Sigmoid colon (tissue), 7 donors: ENCODE results near the gene KCND3. TPM values are rescaled to one million over a fixed set of nuclear protein-coding genes. Genes with fewer than 3 reads are reported as not detected.

Experiments
- DNase-seq: peaks from one replicate; pipeline ENCODE4 v3.0.0-alpha.2; 2019
- H3K27ac ChIP-seq, 4 donors: fragments of 200-600 bp; sonication (generic); one replicate each; pipeline ENCODE4 v1.5.1; 2016 to 2019; ENCODE audit warnings: mild to moderate bottlenecking in 1 of 4
- H3K27me3 ChIP-seq, 3 donors: fragments of 200-600 bp; sonication (generic); one replicate each; pipeline ENCODE4 v1.5.1; 2019; ENCODE audit warnings: mild to moderate bottlenecking in 1 of 3
- H3K36me3 ChIP-seq, 4 donors: fragments of 200-600 bp; sonication (generic); one replicate each; pipeline ENCODE4 v1.5.1; 2016 to 2019
- H3K4me1 ChIP-seq, 4 donors: fragments of 200-600 bp; sonication (generic); one replicate each; pipeline ENCODE4 v1.5.1; 2017 to 2019
- H3K4me3 ChIP-seq, 4 donors: fragments of 200-600 bp; sonication (generic); one replicate each; pipeline ENCODE4 v1.5.1; 2017 to 2019; ENCODE audit warnings: mild to moderate bottlenecking in 2 of 4, moderate library complexity in 1 of 4
- H3K9me3 ChIP-seq, 4 donors: fragments of 200-600 bp in 3 of 4; sonication (generic) in 3 of 4; one replicate each; pipeline versions ENCODE4 v1.5.1 to v1.6.1; 2013 to 2019
- EP300 ChIP-seq, 4 donors: sonication (generic); formaldehyde crosslinking; IDR thresholded peaks; one replicate each; pipeline ENCODE4 v1.6.1; 2017; ENCODE audit warnings: antibody characterized with exemption in 4 of 4
- POLR2A ChIP-seq, 2 donors: fragments of 450-650 bp; IDR thresholded peaks; one replicate each; pipeline ENCODE4 v1.6.1; 2016; ENCODE audit warnings: antibody characterized with exemption in 2 of 2, mild to moderate bottlenecking in 2 of 2, moderate library complexity in 2 of 2
- POLR2AphosphoS5 ChIP-seq, 4 donors: sonication (generic); formaldehyde crosslinking; IDR thresholded peaks; one replicate each; pipeline ENCODE4 v1.6.1; 2017; ENCODE audit warnings: antibody characterized with exemption in 4 of 4
- WGBS, 2 donors: extraction: QIAGEN DNeasy Blood & Tissue Kit; methylation state at CpG; one replicate each; pipeline ENCODE4 v1.1.7; 2013; 5-methylcytosine and 5-hydroxymethylcytosine counted together
- intact Hi-C: fragments of 100-400 bp; cut with DNase I; formaldehyde crosslinking; loops from one replicate; pipeline ENCODE4 v1.15.1; 2023
- polyA plus RNA-seq, 3 donors: library from polyadenylated mRNA; stranded (reverse); fragments of 200-250 nt; gene quantifications; one replicate each; pipeline ENCODE4 v1.2.3, GENCODE V29; 2013
- total RNA-seq, 4 donors: library from RNA; depleted of rRNA; stranded (reverse); fragments of >200 nt; gene quantifications; one replicate each; pipeline ENCODE4 v1.1.0, GENCODE V29; 2016
- TF ChIP-seq, protein P1 (sequence below), 4 experiments: fragments of 450-650 bp in 3 of 4; fragments of 200-600 bp in 1 of 4; IDR thresholded peaks; one replicate each; pipeline ENCODE4 v1.5.1; 2016 to 2019; ENCODE audit warnings: antibody characterized with exemption in 4 of 4, mild to moderate bottlenecking in 3 of 4, moderate library complexity in 2 of 4
- donor health status: healthy with polysubstance abuse.
- donor health status: Bipolar disorder and iron deficiency.
- donor health status: healthy.

Gene KCND3
- total and polyA plus RNA-seq, 7 donors, result 0.23 to 18.3 (median 5.9) TPM

DNA sequence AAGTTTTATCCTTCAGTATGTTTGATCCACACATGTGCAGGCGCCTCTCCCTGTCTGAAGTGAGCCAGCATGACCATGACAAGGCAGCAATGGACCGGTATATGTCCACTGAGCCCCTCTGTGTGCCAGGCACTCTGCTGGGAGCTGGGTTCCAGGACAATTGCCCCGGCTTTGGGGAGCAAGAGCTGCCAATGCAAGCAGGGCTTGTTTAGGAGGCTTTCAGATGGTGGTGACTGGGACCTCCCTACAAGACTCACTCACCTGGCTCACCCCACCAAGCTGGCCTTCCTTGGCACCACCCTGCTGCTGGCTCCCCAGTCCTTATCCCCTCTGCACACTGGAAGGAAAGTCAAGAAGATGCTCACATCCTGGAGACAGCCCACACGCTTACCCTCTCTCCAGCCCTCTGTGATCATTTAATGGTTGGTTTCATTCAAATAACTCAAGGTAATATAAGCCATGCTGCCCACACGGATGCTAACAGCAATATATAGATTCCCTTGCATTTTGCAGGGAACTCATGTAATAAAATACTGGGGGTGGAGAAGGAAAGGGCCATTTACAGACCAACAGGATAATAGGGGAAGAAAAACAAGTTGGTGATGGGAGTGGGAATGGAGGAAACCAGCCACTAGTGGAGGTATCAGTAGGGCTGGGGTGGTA, 23.6 kb downstream of the KCND3 start:
- H3K36me3 ChIP-seq, result no peaks in the 10 kb centered on the region
- TF ChIP-seq, protein P1, sequence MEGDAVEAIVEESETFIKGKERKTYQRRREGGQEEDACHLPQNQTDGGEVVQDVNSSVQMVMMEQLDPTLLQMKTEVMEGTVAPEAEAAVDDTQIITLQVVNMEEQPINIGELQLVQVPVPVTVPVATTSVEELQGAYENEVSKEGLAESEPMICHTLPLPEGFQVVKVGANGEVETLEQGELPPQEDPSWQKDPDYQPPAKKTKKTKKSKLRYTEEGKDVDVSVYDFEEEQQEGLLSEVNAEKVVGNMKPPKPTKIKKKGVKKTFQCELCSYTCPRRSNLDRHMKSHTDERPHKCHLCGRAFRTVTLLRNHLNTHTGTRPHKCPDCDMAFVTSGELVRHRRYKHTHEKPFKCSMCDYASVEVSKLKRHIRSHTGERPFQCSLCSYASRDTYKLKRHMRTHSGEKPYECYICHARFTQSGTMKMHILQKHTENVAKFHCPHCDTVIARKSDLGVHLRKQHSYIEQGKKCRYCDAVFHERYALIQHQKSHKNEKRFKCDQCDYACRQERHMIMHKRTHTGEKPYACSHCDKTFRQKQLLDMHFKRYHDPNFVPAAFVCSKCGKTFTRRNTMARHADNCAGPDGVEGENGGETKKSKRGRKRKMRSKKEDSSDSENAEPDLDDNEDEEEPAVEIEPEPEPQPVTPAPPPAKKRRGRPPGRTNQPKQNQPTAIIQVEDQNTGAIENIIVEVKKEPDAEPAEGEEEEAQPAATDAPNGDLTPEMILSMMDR (IDR thresholded peaks at IDR 0.05), result no peak
- TF ChIP-seq POLR2AphosphoS5 (IDR thresholded peaks at IDR 0.05), result no peak
- TF ChIP-seq EP300 (IDR thresholded peaks at IDR 0.05), result no peak
- TF ChIP-seq POLR2A (IDR thresholded peaks at IDR 0.05), result no peak
- H3K27ac ChIP-seq, result no peak overlapping the region
- H3K27me3 ChIP-seq, result no peaks in the 10 kb centered on the region
- peaks cover 0 to 51% (median 27%) of the 10 kb centered on the region in 4 donors for H3K4me1 ChIP-seq
- no peak for DNase-seq
- intact Hi-C loops, result no loop called here
- H3K9me3 ChIP-seq, result no peaks in the 10 kb centered on the region
- H3K4me3 ChIP-seq, result no peak overlapping the region
- WGBS, 2 donors, result 74 to 85% methylated on average over 5 of the region's 5 CpGs

DNA sequence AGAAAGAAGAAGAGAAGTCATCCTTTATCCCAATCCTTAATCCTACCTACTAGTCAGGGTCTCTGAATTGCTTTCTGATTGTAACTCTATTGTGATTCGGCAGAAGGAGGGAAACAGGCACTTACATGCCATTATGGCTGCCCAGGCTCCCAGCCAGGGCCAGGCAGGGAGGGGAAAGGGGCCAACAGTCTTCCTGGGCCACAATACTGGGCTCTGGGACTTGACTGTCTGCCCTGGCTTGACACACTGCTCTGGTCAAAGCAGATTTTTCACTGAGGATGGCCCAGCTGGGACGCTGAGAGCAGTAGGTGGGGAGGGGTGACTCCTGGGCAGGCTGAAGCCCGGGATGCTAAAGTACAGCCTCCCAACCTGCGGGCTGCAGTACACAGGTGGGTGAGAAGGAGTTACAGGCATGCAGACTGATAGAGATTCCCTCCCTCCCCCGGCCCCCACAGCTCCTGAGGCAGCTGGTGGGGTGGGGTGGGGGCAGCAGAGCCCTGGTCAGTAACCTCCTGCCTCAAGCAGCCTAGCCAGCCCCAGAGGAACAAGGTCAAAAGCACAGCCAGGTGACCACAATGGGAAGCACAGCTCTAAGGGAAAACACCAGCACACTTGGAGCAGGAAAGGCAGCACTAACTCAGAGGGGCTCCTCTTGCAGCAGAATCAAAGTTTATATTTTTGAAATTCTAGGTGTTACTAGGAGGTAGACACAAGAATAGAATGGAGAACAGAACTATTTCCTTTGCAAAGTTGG, 25.3 kb downstream of the KCND3 start:
- TF ChIP-seq POLR2AphosphoS5 (IDR thresholded peaks at IDR 0.05) (no peak), POLR2A (IDR thresholded peaks at IDR 0.05) (no peak), EP300 (IDR thresholded peaks at IDR 0.05) (no peak)
- TF ChIP-seq, protein P1 (IDR thresholded peaks at IDR 0.05), result no peak
- Histone ChIP-seq H3K4me3 (no peak overlapping the region), H3K27me3 (no peaks in the 10 kb centered on the region), H3K27ac (peak overlapping the region in 2 of 4 donors; percentile 8 to 38), H3K4me1 (peaks cover 0 to 55% (median 32%) of the 10 kb centered on the region in 4 donors), H3K9me3 (no peaks in the 10 kb centered on the region), H3K36me3 (no peaks in the 10 kb centered on the region)
- WGBS, 2 donors, result 38 to 46% methylated on average over 5 of the region's 5 CpGs
- intact Hi-C loops, result no loop called here
- DNase-seq, result no peak

DNA sequence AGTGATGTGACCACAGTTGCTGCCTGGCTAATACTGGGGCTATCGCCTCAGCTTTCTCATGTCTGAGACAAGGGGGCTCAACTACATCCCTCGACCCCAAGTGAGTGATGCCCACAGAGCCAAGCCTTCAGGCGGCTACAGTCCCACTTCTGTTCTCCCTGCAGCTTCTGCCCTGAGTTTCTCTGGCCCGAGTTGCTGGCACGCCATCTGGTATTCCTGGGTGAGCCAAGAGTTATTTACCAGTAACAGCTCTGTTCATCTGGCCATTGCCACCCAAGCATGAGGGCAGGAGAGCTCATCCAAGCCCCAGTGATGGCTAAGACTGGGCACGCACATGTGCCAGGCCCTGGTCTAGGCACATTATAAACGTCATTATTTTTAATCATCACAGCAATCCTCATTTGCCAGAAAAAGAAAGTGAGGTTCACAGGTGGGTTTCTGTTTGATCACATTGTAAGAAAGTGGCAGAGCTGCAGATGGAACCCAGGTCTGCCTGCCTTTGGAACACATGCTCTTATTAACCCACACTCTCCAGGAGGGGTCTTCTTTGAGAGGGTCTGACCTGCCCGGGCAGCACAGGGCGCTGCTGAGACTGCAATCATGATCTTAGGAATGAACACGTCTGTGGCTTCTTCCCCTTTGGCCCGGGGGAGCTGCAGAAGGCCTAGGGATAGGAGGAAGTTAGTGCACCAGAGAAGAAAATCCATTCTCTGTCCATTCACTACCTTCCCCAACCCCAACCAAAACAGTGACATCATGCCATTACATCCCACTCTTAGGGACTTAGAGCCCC, 27.5 kb downstream of the KCND3 start:
- WGBS, 2 donors, result 75 to 76% methylated on average over 11 of the region's 11 CpGs
- Histone ChIP-seq H3K27ac (peak overlapping the region in 2 of 4 donors; percentile 23 to 43), H3K4me3 (no peak overlapping the region), H3K27me3 (no peaks in the 10 kb centered on the region), H3K36me3 (no peaks in the 10 kb centered on the region), H3K9me3 (no peaks in the 10 kb centered on the region), H3K4me1 (peaks cover 0 to 53% (median 34%) of the 10 kb centered on the region in 4 donors)
- TF ChIP-seq, protein P1 (IDR thresholded peaks at IDR 0.05), result no peak
- TF ChIP-seq POLR2AphosphoS5 (IDR thresholded peaks at IDR 0.05), result no peak
- TF ChIP-seq EP300 (IDR thresholded peaks at IDR 0.05), result no peak
- no peak for TF ChIP-seq POLR2A (IDR thresholded peaks at IDR 0.05)
- DNase-seq, result no peak
- intact Hi-C loops, result loop anchor here (1.0 kb wide), 1 partner anchor 48 kb away; no protein-coding TSS in a partner anchor

DNA sequence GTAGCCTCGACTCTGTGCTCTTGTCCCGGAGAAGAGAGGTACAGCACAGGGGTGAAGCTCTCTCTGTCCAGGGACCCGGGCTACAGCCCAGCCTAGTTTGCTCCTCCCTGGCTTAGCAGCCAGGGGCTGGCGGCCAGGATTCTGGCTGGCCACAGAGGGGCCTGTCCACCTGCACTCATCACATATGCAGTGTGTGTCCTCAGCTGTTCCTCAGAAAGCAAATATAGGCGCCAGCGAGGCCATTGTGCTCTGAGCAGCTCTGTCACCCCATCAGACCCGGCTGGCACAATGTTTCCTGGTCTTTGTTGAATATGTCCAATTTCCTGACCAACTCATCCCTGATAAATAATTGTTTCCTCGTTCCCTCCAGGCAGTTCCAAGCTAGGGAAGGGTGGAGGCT, 28.5 kb downstream of the KCND3 start:
- no peaks in the 10 kb centered on the region for H3K27me3 ChIP-seq
- no peaks in the 10 kb centered on the region for H3K9me3 ChIP-seq
- no peak overlapping the region for H3K4me3 ChIP-seq
- no peak overlapping the region for H3K27ac ChIP-seq
- H3K4me1 ChIP-seq, result peaks cover 0 to 62% (median 43%) of the 10 kb centered on the region in 4 donors
- no peak for DNase-seq
- WGBS, 2 donors, result 65 to 75% methylated on average over 8 of the region's 8 CpGs
- no peaks in the 10 kb centered on the region for H3K36me3 ChIP-seq
- TF ChIP-seq EP300 (IDR thresholded peaks at IDR 0.05) (no peak), POLR2AphosphoS5 (IDR thresholded peaks at IDR 0.05) (no peak)
- intact Hi-C loops, result no loop called here
